HL-60 (cell line): Measurements from ENCODE around the gene INSC.

Source experiments
- CTCF ChIP-seq: IDR thresholded peaks from one replicate; pipeline ENCODE4 v1.5.1; 2011; ENCODE audit warnings: low read length, control low read depth, inconsistent platforms; ENCODE audit not compliant: insufficient read depth
- GABPA ChIP-seq: IDR thresholded peaks from 2 replicates; pipeline ENCODE4 v1.6.1; 2012; ENCODE audit warnings: low read depth
- POLR2AphosphoS5 ChIP-seq: IDR thresholded peaks from 2 replicates; pipeline ENCODE4 v1.6.1; 2012; ENCODE audit warnings: low read depth
- REST ChIP-seq: IDR thresholded peaks from 2 replicates; pipeline ENCODE4 v1.6.1; 2012; ENCODE audit warnings: low read depth; ENCODE audit not compliant: insufficient replicate concordance

DNA sequence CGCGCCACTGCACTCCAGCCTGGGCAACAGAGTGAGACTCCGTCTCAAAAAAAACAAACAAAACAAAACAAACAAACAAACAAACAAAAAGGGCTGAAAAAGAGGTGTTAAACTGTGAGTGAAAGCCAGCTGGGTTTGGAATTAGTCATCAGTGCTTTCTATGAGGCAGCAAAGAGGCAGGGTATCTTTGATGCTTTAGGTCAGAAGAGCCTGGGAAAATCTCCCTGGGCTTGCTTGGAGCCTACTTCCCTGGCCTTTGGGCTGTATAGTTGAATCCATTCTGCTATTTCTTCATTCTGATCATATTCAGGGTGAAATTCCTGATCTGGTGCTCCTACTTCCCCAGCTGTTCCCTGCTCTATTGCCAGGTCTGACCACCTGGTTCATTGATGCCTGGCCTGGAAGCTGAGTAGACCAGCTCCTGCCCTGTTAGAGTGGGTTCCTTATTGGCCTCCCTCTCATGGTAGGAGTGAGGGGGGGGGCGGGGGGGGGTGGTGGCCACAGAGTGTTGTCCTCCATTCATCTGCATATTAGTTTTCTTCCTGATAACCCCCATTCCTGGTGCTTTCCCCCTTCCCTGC is 65.6 kb downstream of the INSC start:
- TF ChIP-seq CTCF: no peak
- no peak for TF ChIP-seq REST
- TF ChIP-seq POLR2AphosphoS5: no peak
- TF ChIP-seq GABPA: no peak
